Measurements from ENCODE around the gene CXCR3.

- TF ChIP-seq POLR2A (IDR thresholded peaks at IDR 0.05; ENCODE audit: extremely low read depth, insufficient read length) (no peak), CTCF (IDR thresholded peaks at IDR 0.05; ENCODE audit: low read depth, low read length) (no peak), MAX (IDR thresholded peaks at IDR 0.05; ENCODE audit: low read depth, low read length) (no peak)
Observed at GRCh38 chrX:71634366-71634765, 16.1 kb upstream of the CXCR3 start.

Measured in NB4 (cell line).